Vein endothelial cell (primary cell): ENCODE results near the gene E2F3. TPM values are rescaled to one million over a fixed set of nuclear protein-coding genes. Genes with fewer than 3 reads are reported as not detected.

Experiments used
- small RNA-seq: library from RNA; depleted of rRNA; stranded (forward); fragments of <200 nt; gene quantifications from one replicate; pipeline ENCODE3, GENCODE V24; 2012
- total RNA-seq: library from RNA; depleted of rRNA; stranded (reverse); fragments of >200 nt; gene quantifications from 2 replicates; pipeline ENCODE4 v1.2.3, GENCODE V29; 2012

The E2F3 gene
- 9.5 and 11.6 TPM in 2 replicates for total RNA-seq

DNA sequence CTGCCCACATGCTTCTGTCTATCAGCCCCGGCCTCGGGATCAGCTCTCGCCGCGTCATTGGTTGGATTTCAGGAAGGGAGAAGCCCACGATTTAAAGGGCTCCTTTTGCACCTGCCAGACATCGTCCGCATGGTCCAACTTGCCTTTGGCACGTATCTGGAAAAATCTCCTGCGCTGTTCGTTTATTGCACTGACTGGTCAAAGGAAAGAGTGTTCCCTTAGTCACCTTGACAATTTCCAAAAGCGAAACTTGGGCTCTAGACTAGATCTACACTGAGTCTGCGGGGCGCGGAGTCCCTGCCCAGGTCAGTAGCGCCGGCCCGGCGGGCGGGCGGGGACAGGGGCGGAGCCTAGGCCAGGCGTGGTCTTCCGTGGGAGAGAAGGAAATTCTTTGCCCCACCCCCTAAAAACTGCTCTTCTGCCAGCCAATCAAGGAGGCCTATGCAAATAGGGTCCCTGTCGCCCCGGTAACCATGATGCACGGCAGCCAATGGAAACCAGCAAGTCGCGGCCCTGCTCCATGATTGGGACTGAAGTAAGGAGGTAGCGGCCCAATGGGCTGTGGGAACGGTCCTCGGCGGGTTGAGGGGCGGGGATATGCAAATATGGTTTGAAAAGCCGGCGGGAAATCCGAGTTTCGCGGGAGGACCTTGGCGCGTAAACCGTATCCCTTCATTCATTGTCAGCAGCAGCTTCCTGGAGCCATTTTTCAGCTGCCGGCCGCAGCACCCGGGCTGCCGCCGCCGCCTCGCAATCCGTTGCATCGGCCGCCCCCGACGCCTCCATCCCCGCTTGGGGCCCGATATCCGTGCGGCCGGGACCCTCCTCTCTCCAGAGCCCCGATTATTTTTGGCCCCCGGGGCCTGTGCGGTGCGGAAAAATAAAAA is at the start of gene E2F3:
TSS of gene E2F3 (plus strand) at position 675 of the 887 bp plus-strand sequence. CDS start 354 bp downstream, outside the sequence.

DNA sequence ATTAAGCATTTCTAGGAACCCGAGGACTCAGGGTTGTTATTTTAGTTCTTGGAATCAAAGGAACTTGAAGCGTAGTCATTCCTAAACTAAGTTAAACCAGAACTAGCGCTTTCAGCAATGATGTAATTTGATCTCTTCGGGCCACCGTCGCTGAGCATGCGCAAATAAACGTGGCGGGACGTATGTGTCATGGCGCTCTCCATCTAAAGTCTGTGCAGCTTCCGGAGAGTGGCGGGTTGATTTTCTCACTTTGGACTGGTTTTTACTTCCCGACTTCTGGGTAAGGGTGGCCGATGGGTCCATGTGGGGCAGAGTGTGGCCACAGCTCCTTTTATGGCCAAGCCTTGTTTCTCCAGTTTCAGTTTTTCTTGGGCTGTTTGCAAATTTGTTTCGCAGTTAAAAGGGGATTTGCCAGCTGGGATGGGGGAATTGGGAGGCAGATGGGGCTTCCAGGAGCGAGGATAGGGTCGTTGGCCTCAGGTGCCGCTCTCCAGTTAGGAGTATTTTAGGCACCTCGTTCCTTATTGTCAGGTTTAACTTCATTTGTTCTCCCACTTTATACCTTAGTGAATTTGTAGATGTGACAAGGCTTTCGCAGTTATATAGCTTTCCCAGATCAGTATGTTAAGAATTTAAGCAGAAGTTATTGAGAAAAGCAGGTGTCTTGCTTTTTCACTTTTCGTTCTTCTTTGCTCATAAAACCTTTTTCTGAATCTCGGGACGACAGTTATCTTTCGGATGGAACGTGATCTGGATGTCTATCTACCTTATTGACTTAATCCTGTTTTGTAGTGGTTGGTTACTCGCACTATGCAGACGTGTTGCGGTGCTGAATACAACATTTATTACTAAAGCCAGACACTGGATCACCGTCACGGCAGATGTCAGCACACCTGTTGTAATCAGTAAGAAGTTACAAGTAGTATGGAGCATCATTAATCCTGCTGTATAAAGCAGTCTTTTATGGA is 132.9 kb downstream of the E2F3 start, which contains the start of gene CDKAL1:
TSS of gene CDKAL1 (plus strand) at position 163 of the 968 bp plus-strand sequence. CDS start 11,894 bp downstream, outside the sequence.

Small RNA genes lying within 50 kb of the gene (small RNA-seq; reads per million reads assigned to genes)
- gene RF00019: not detected
- not detected for gene RNU6-141P

Other genes with a start within 250 kb of the E2F3 start
- gene MBOAT1, start 189.4 kb upstream of the E2F3 start, total RNA-seq: 2.3 and 3.3 TPM in 2 replicates
- 19.3 and 28.7 TPM in 2 replicates for gene CDKAL1, start 132.6 kb downstream of the E2F3 start, total RNA-seq